AG04450 (cell line): ENCODE results near the gene AUNIP. TPM values are rescaled to one million over a fixed set of nuclear protein-coding genes. Genes with fewer than 3 reads are reported as not detected.

ENCODE experiments used
- CTCF ChIA-PET: fragments of 300-600, 350-600 bp; formaldehyde crosslinking; extraction: SDS; loops from one replicate; lab custom pipeline; 2022; ENCODE audit warnings: antibody characterized with exemption, inconsistent platforms; lab: Charles Lee
- POLR2A ChIA-PET: fragments of 350-600 bp; formaldehyde crosslinking; extraction: SDS; loops from one replicate; lab custom pipeline; 2021; ENCODE audit warnings: antibody characterized with exemption, inconsistent platforms; lab: Yijun Ruan, JAX
- DNase-seq: peaks from one replicate; pipeline ENCODE4 v3.0.0-alpha.2; 2011; ENCODE audit warnings: low read depth, low spot score
- H3K27ac ChIP-seq: one replicate; pipeline ENCODE4 v1.5.1; 2012; ENCODE audit warnings: low read depth, low read length, control low read depth
- H3K27me3 ChIP-seq: one replicate; pipeline ENCODE4 v1.6.0; 2012; ENCODE audit warnings: low read length; ENCODE audit not compliant: control insufficient read depth, insufficient read depth
- H3K4me3 ChIP-seq: 2 replicates; pipeline ENCODE4 v1.5.1; 2011; ENCODE audit warnings: mild to moderate bottlenecking, low read depth, low read length, control low read depth
- H3K9me3 ChIP-seq: 2 replicates; pipeline ENCODE4 v1.5.1; 2012; ENCODE audit warnings: low read length; ENCODE audit not compliant: control insufficient read depth, insufficient read depth
- CTCF ChIP-seq: IDR thresholded peaks from 2 replicates; pipeline ENCODE4 v1.5.1; 2011; ENCODE audit warnings: low read depth, low read length, control low read depth, inconsistent platforms
- polyA plus RNA-seq: library from polyadenylated mRNA; depleted of rRNA; stranded (reverse); fragments of >200 nt; gene quantifications from 2 replicates; pipeline ENCODE4 v1.2.3, GENCODE V29; 2011

Gene AUNIP
- polyA plus RNA-seq, 1 experiment = 0.97 TPM

- DNase-seq = no peak
- H3K9me3 ChIP-seq = no peaks in the 10 kb centered on the region
- TF ChIP-seq CTCF = no peak
- peak overlapping the region; percentile 47 for H3K27ac ChIP-seq
- ChIA-PET CTCF (interaction anchor here (0.9 kb wide), 1 partner anchor 107 kb away, joined by 3 read pairs; no protein-coding TSS in a partner anchor), POLR2A (interaction anchor here (1.0 to 2.1 kb wide), 2 partner anchors 15 to 71 kb away, joined by 6 to 8 read pairs; partner anchors contain the start of genes MTFR1L and PAQR7)
- no peak overlapping the region for H3K4me3 ChIP-seq
- no peaks in the 10 kb centered on the region for H3K27me3 ChIP-seq
Measured at GRCh38 chr1:25890239-25891034, 31.2 kb upstream of the AUNIP start.

GRCh38 chr1:25889470-25889869 lies 30.2 kb upstream of the AUNIP start:
- DNase-seq = no peak
- Histone ChIP-seq H3K27ac (peak overlapping the region; percentile 39), H3K4me3 (no peak overlapping the region), H3K9me3 (no peaks in the 10 kb centered on the region), H3K27me3 (no peaks in the 10 kb centered on the region)
- ChIA-PET POLR2A (interaction anchor here (0.6 to 2.1 kb wide), 2 partner anchors 14 kb away, joined by 3 to 8 read pairs; partner anchors contain the start of gene PAQR7), CTCF (interaction anchor here (0.9 kb wide), 1 partner anchor 13 kb away, joined by 3 read pairs; no protein-coding TSS in a partner anchor)
- peak; percentile 49 for TF ChIP-seq CTCF

GRCh38 chr1:25888426-25888987 lies 29.2 kb upstream of the AUNIP start:
- Histone ChIP-seq H3K27me3 (no peaks in the 10 kb centered on the region), H3K9me3 (no peaks in the 10 kb centered on the region), H3K4me3 (no peak overlapping the region), H3K27ac (no peak overlapping the region)
- DNase-seq = no peak
- POLR2A ChIA-PET = no interaction called here
- CTCF ChIA-PET = interaction anchor here (0.6 to 0.9 kb wide), 3 partner anchors 14 to 109 kb away, joined by 3 to 4 read pairs (median 3); partner anchors contain the start of gene PAFAH2
- no peak for TF ChIP-seq CTCF

GRCh38 chr1:25885602-25886001 lies 26.3 kb upstream of the AUNIP start:
- TF ChIP-seq CTCF = no peak
- Histone ChIP-seq H3K4me3 (no peak overlapping the region), H3K27me3 (no peaks in the 10 kb centered on the region), H3K9me3 (no peaks in the 10 kb centered on the region), H3K27ac (no peak overlapping the region)
- no peak for DNase-seq
- ChIA-PET CTCF (no interaction called here), POLR2A (no interaction called here)

- DNase-seq = no peak
- H3K27me3 ChIP-seq = peaks cover 3% of the 10 kb centered on the region
- H3K4me3 ChIP-seq = no peak overlapping the region
- no peak for TF ChIP-seq CTCF
- H3K9me3 ChIP-seq = no peaks in the 10 kb centered on the region
- POLR2A ChIA-PET = no interaction called here
- CTCF ChIA-PET = no interaction called here
- no peak overlapping the region for H3K27ac ChIP-seq
Measured at GRCh38 chr1:25881266-25881665, 22.0 kb upstream of the AUNIP start.
